PC-9 (cell line): ENCODE data around the gene LRRC28. TPM values are rescaled to one million over a fixed set of nuclear protein-coding genes. Genes with fewer than 3 reads are reported as not detected.

Source experiments
- BruUV-seq: library from RNA; stranded (reverse); fragments of 400-500 nt; replicated peaks from 2 replicates; lab custom pipeline; 2021; lab: Mats Ljungman, UMichigan
- CTCF ChIA-PET: fragments of 300-600 bp; sonication (Branson Sonifier 250); formaldehyde crosslinking; loops from one replicate; lab custom pipeline; 2022; ENCODE audit warnings: antibody characterized with exemption; lab: Charles Lee
- POLR2A ChIA-PET: fragments of 300-600 bp; sonication (Branson Sonifier 250); formaldehyde crosslinking; loops from one replicate; lab custom pipeline; 2022; ENCODE audit warnings: antibody characterized with exemption; ENCODE audit not compliant: unreplicated experiment; lab: Charles Lee
- DNase-seq, 2 experiments: peaks; one replicate each; pipeline versions ENCODE4 v3.0.0 to v3.0.0-alpha.2; 2015 to 2022; ENCODE audit warnings: mixed read lengths in 1 of 2
- H2AFZ ChIP-seq: fragments of 200-600 bp; sonication (generic); 2 replicates; pipeline ENCODE4 v1.8.1; 2017; ENCODE audit warnings: antibody characterized with exemption
- H3F3A ChIP-seq: fragments of 200-600 bp; sonication (generic); 2 replicates; pipeline ENCODE4 v1.8.1; 2017; ENCODE audit warnings: antibody characterized with exemption, mild to moderate bottlenecking, low read depth; ENCODE audit not compliant: insufficient read depth
- H3K27ac ChIP-seq: fragments of 200-600 bp; sonication (generic); 2 replicates; pipeline ENCODE4 v1.6.1; 2016; ENCODE audit warnings: mixed run types
- H3K27me3 ChIP-seq: fragments of 200-600 bp; sonication (generic); 2 replicates; pipeline ENCODE4 v1.6.1; 2016; ENCODE audit warnings: low read depth, mixed run types; ENCODE audit not compliant: insufficient read depth
- H3K36me3 ChIP-seq: fragments of 200-600 bp; sonication (generic); 2 replicates; pipeline ENCODE4 v1.6.1; 2016; ENCODE audit warnings: low read depth, mixed run types
- H3K4me1 ChIP-seq: fragments of 200-600 bp; sonication (generic); replicated peaks from 2 replicates; pipeline ENCODE4 v1.6.1; 2016; ENCODE audit warnings: mixed run types; ENCODE audit not compliant: insufficient read depth
- H3K4me2 ChIP-seq: fragments of 200-600 bp; sonication (generic); 2 replicates; pipeline ENCODE4 v1.6.1; 2017; ENCODE audit warnings: mixed run types
- H3K4me3 ChIP-seq: fragments of 200-600 bp; sonication (generic); 2 replicates; pipeline ENCODE4 v1.6.1; 2016; ENCODE audit warnings: mixed run types
- H3K79me2 ChIP-seq: fragments of 200-600 bp; sonication (generic); 2 replicates; pipeline ENCODE4 v1.6.1; 2017; ENCODE audit warnings: low read depth, mixed run types
- H3K9me2 ChIP-seq: fragments of 200-600 bp; sonication (generic); 2 replicates; pipeline ENCODE4 v1.8.1; 2017; ENCODE audit warnings: mild to moderate bottlenecking; ENCODE audit not compliant: insufficient read depth
- H3K9me3 ChIP-seq: fragments of 200-600 bp; sonication (generic); 2 replicates; pipeline ENCODE4 v1.8.1; 2016; ENCODE audit warnings: low read depth; ENCODE audit not compliant: insufficient read depth
- H4K20me1 ChIP-seq: fragments of 200-600 bp; sonication (generic); 2 replicates; pipeline ENCODE4 v1.8.1; 2017; ENCODE audit not compliant: insufficient read depth
- EZH2 ChIP-seq: fragments of 200-600 bp; sonication (generic); IDR thresholded peaks from 2 replicates; pipeline ENCODE4 v1.8.0; 2017; ENCODE audit warnings: antibody characterized with exemption, low read depth
- intact Hi-C: fragments of 100-400 bp; cut with micrococcal nuclease; formaldehyde crosslinking; loops from one replicate; pipeline ENCODE4 v1.10.0; 2022; ENCODE audit not compliant: unreplicated experiment
- total RNA-seq: library from RNA; stranded (reverse); gene quantifications from 2 replicates; pipeline ENCODE4 v1.2.3, GENCODE V29; 2021
- TF ChIP-seq, protein P1 (sequence below): fragments of 200-600 bp; sonication (generic); conservative IDR thresholded peaks from 2 replicates; pipeline ENCODE4 v1.6.1; 2017; ENCODE audit warnings: mixed run types, antibody characterized with exemption, mild to moderate bottlenecking, moderate library complexity

The LRRC28 gene
- total RNA-seq, 1 experiment from 2014 or later: 13.5 TPM

GRCh38 chr15:99333981-99334380, 82.7 kb downstream of the LRRC28 start:
- Histone ChIP-seq H3K4me2 (no peak overlapping the region), H3K4me3 (no peak overlapping the region), H3K9me2 (no peaks in the 10 kb centered on the region), H3K36me3 (no peaks in the 10 kb centered on the region), H3K4me1 (no peaks in the 10 kb centered on the region), H3K27ac (no peak overlapping the region), H2AFZ (no peak overlapping the region), H3K27me3 (no peaks in the 10 kb centered on the region), H4K20me1 (no peaks in the 10 kb centered on the region), H3K79me2 (no peaks in the 10 kb centered on the region), H3K9me3 (no peaks in the 10 kb centered on the region), H3F3A (no peaks in the 10 kb centered on the region)
- no peak for DNase-seq
- POLR2A ChIA-PET: interaction anchor here (0.7 kb wide), 1 partner anchor 279 kb away, joined by 5 read pairs; no protein-coding TSS in a partner anchor
- intact Hi-C loops: no loop called here
- CTCF ChIA-PET: no interaction called here
- no TSS peak for BruUV-seq
- TF ChIP-seq EZH2: no peak
- TF ChIP-seq, protein P1, sequence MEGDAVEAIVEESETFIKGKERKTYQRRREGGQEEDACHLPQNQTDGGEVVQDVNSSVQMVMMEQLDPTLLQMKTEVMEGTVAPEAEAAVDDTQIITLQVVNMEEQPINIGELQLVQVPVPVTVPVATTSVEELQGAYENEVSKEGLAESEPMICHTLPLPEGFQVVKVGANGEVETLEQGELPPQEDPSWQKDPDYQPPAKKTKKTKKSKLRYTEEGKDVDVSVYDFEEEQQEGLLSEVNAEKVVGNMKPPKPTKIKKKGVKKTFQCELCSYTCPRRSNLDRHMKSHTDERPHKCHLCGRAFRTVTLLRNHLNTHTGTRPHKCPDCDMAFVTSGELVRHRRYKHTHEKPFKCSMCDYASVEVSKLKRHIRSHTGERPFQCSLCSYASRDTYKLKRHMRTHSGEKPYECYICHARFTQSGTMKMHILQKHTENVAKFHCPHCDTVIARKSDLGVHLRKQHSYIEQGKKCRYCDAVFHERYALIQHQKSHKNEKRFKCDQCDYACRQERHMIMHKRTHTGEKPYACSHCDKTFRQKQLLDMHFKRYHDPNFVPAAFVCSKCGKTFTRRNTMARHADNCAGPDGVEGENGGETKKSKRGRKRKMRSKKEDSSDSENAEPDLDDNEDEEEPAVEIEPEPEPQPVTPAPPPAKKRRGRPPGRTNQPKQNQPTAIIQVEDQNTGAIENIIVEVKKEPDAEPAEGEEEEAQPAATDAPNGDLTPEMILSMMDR: no peak

DNA sequence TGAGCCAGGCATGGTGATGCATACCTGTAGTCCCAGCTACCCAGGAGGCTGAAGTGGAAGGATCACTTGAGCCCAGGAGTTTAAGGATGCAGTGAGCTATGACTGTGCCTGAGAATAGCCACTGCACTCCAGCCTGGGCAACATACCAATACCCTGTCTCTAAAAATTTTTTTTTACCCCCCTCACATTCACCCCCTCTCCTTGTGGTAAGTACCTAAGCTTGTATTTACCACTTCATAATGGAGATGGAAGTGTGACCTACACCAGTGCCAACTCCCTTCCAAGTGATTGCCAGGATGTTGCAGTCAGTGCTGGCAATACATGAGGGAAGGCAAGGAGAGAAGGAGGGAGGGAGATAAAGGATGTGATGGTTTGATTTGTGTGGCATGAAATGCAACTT, 84.2 kb downstream of the LRRC28 start:
- POLR2A ChIA-PET: interaction anchor here (0.6 kb wide), 1 partner anchor 86 kb away, joined by 4 read pairs; no protein-coding TSS in a partner anchor
- intact Hi-C loops: no loop called here

GRCh38 chr15:99336794-99337193, 85.5 kb downstream of the LRRC28 start:
- Histone ChIP-seq H3K79me2 (no peaks in the 10 kb centered on the region), H3K4me2 (no peak overlapping the region), H3K9me2 (no peaks in the 10 kb centered on the region), H2AFZ (no peak overlapping the region), H3K4me1 (peaks cover 12% of the 10 kb centered on the region; the same call in 1 of the 2 replicates), H3F3A (peaks cover 3% of the 10 kb centered on the region; the same call in 1 of the 2 replicates), H4K20me1 (no peaks in the 10 kb centered on the region), H3K4me3 (no peak overlapping the region), H3K27ac (no peak overlapping the region), H3K9me3 (no peaks in the 10 kb centered on the region), H3K27me3 (no peaks in the 10 kb centered on the region), H3K36me3 (no peaks in the 10 kb centered on the region)
- no peak for TF ChIP-seq EZH2
- TF ChIP-seq, protein P1: no peak
- intact Hi-C loops: no loop called here
- no peak for DNase-seq
- BruUV-seq: no TSS peak
- ChIA-PET POLR2A (no interaction called here), CTCF (interaction anchor here (1.2 kb wide), 1 partner anchor 10 kb away, joined by 6 read pairs; no protein-coding TSS in a partner anchor)

More for the DNA sequence above, 84.2 kb downstream of the LRRC28 start:
- H3K9me3 ChIP-seq: no peaks in the 10 kb centered on the region
- H3K9me2 ChIP-seq: no peaks in the 10 kb centered on the region
- no peaks in the 10 kb centered on the region for H4K20me1 ChIP-seq
- DNase-seq: no peak
- no peak overlapping the region for H3K4me2 ChIP-seq
- TF ChIP-seq, protein P1: no peak
- TF ChIP-seq EZH2: no peak
- 0 out of 2 replicates have a peak, but pooled peaks cover 2% of the 10 kb centered on the region for H3K4me1 ChIP-seq
- no peaks in the 10 kb centered on the region for H3K79me2 ChIP-seq
- BruUV-seq: no TSS peak
- H3F3A ChIP-seq: no peaks in the 10 kb centered on the region
- H3K27me3 ChIP-seq: no peaks in the 10 kb centered on the region
- CTCF ChIA-PET: no interaction called here
- H3K27ac ChIP-seq: no peak overlapping the region
- H2AFZ ChIP-seq: no peak overlapping the region
- no peaks in the 10 kb centered on the region for H3K36me3 ChIP-seq
- no peak overlapping the region for H3K4me3 ChIP-seq
